HL-60 (cell line): ENCODE data around the gene NAE1.

Experiments used
- DNase-seq, 2 experiments: peaks; one replicate each; pipeline ENCODE4 v3.0.0-alpha.2; 2010 to 2020; ENCODE audit warnings: low read depth in 1 of 2, low spot score in 1 of 2
- H3K27ac ChIP-seq: fragments of 250-450 bp; sonication (Bioruptor Pico); replicated peaks from 2 replicates; pipeline ENCODE4 v1.5.1; 2020; ENCODE audit warnings: mild to moderate bottlenecking, moderate library complexity
- H3K27me3 ChIP-seq: fragments of 250-450 bp; sonication (Bioruptor Pico); 2 replicates; pipeline ENCODE4 v1.5.1; 2021; ENCODE audit warnings: mild to moderate bottlenecking, moderate library complexity; ENCODE audit not compliant: insufficient read depth, poor library complexity, severe bottlenecking
- H3K4me3 ChIP-seq: replicated peaks from 2 replicates; pipeline ENCODE4 v1.5.1; 2011; ENCODE audit warnings: mild to moderate bottlenecking, control low read depth, low read length; ENCODE audit not compliant: insufficient read depth
- CTCF ChIP-seq: IDR thresholded peaks from one replicate; pipeline ENCODE4 v1.5.1; 2011; ENCODE audit warnings: low read length, control low read depth, inconsistent platforms; ENCODE audit not compliant: insufficient read depth
- GABPA ChIP-seq: IDR thresholded peaks from 2 replicates; pipeline ENCODE4 v1.6.1; 2012; ENCODE audit warnings: low read depth
- POLR2AphosphoS5 ChIP-seq: IDR thresholded peaks from 2 replicates; pipeline ENCODE4 v1.6.1; 2012; ENCODE audit warnings: low read depth
- SPI1 ChIP-seq: IDR thresholded peaks from 2 replicates; pipeline ENCODE4 v1.6.1; 2012; ENCODE audit warnings: low read depth, mild to moderate bottlenecking, borderline replicate concordance
- TF ChIP-seq, protein P1 (sequence below): IDR thresholded peaks from 2 replicates; pipeline ENCODE4 v1.6.1; 2012; ENCODE audit warnings: low read depth; ENCODE audit not compliant: insufficient replicate concordance

Gene NAE1

DNA sequence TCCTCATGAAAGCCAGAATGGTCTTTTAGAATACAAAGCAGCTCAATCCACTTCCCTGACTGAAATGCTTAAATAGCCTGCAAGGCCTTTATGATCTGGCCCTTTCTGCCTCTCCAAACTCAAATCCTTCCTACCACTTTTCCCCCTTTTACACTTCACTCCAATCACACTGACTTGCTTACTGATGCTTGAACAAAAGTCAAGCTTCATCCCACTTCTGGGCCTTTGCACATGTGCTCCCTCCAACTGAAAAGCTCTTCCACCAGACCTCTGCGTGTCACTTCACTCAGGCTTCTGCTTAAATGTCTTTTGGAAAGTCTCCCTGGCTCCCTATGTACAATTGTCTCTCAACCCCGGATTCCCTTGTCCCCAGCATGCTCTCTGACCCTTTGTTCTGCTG is 16.0 kb downstream of the NAE1 start:
- TF ChIP-seq CTCF (no peak), SPI1 (no peak), POLR2AphosphoS5 (no peak), GABPA (no peak)
- TF ChIP-seq, protein P1, sequence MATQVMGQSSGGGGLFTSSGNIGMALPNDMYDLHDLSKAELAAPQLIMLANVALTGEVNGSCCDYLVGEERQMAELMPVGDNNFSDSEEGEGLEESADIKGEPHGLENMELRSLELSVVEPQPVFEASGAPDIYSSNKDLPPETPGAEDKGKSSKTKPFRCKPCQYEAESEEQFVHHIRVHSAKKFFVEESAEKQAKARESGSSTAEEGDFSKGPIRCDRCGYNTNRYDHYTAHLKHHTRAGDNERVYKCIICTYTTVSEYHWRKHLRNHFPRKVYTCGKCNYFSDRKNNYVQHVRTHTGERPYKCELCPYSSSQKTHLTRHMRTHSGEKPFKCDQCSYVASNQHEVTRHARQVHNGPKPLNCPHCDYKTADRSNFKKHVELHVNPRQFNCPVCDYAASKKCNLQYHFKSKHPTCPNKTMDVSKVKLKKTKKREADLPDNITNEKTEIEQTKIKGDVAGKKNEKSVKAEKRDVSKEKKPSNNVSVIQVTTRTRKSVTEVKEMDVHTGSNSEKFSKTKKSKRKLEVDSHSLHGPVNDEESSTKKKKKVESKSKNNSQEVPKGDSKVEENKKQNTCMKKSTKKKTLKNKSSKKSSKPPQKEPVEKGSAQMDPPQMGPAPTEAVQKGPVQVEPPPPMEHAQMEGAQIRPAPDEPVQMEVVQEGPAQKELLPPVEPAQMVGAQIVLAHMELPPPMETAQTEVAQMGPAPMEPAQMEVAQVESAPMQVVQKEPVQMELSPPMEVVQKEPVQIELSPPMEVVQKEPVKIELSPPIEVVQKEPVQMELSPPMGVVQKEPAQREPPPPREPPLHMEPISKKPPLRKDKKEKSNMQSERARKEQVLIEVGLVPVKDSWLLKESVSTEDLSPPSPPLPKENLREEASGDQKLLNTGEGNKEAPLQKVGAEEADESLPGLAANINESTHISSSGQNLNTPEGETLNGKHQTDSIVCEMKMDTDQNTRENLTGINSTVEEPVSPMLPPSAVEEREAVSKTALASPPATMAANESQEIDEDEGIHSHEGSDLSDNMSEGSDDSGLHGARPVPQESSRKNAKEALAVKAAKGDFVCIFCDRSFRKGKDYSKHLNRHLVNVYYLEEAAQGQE: no peak
- no peak for DNase-seq
- Histone ChIP-seq H3K27ac (no peak overlapping the region), H3K4me3 (no peak overlapping the region), H3K27me3 (no peaks in the 10 kb centered on the region)

- no peaks in the 10 kb centered on the region for H3K27me3 ChIP-seq
- TF ChIP-seq, protein P1: no peak
- TF ChIP-seq CTCF: no peak
- TF ChIP-seq SPI1: no peak
- no peak for TF ChIP-seq POLR2AphosphoS5
- TF ChIP-seq GABPA: no peak
- no peak for DNase-seq
- H3K27ac ChIP-seq: no peak overlapping the region
- H3K4me3 ChIP-seq: no peak overlapping the region
Measured at GRCh38 chr16:66811043-66811442, 19.7 kb downstream of the NAE1 start.

- Histone ChIP-seq H3K27me3 (no peaks in the 10 kb centered on the region), H3K4me3 (no peak overlapping the region), H3K27ac (no peak overlapping the region)
- TF ChIP-seq SPI1: no peak
- no peak for TF ChIP-seq GABPA
- TF ChIP-seq POLR2AphosphoS5: no peak
- DNase-seq: no peak
Measured at GRCh38 chr16:66810391-66810790, 20.4 kb downstream of the NAE1 start.

DNA sequence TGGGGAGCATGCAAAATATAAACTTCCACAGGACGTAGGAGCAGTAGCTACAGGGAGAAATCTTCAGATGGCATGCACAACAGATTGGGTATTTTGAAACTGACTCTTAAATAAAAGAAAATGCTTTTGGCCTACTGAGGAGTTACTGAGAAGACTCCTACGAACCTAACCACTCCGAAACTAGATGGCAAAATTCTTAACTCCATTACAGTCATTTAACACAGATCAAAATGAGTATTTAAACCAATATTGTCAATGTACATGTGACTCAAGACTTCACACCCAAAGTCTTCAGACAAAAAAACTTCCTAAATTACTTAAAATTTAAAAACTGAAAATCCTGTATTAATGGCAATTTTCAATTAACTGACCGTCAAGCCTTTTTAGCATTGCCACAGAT is 21.0 kb downstream of the NAE1 start:
- TF ChIP-seq POLR2AphosphoS5: no peak
- no peak for TF ChIP-seq GABPA
- TF ChIP-seq SPI1: no peak
- TF ChIP-seq, protein P1: no peak
- TF ChIP-seq CTCF: no peak
- Histone ChIP-seq H3K27ac (no peak overlapping the region), H3K4me3 (no peak overlapping the region), H3K27me3 (no peaks in the 10 kb centered on the region)
- DNase-seq: no peak
